A549 (cell line): Measurements from ENCODE around the gene VAV3. TPM values are rescaled to one million over a fixed set of nuclear protein-coding genes. Genes with fewer than 3 reads are reported as not detected.

Source experiments
- ATAC-seq, 2 experiments: fragments of 200-7000 bp in 1 of 2; fragments of >200 bp in 1 of 2; cut with Nextera tagmentation in 1 of 2; cut with Tn5 transposase in 1 of 2; 3 replicates each; pipeline versions ENCODE4 v1.8.0 to v1.9.1; 2018 to 2020; ENCODE audit warnings: mild to moderate bottlenecking in 1 of 2, moderate library complexity in 1 of 2
- CTCF ChIA-PET: fragments of 300-600 bp; sonication (Branson Sonifier 250); formaldehyde crosslinking; extraction: SDS; loops from one replicate; lab custom pipeline; 2021; ENCODE audit warnings: antibody characterized with exemption, inconsistent platforms; lab: Yijun Ruan, JAX
- POLR2A ChIA-PET: fragments of 350-600 bp; formaldehyde crosslinking; extraction: SDS; loops from one replicate; lab custom pipeline; 2021; ENCODE audit warnings: antibody characterized with exemption, inconsistent platforms; lab: Yijun Ruan, JAX
- DNase-seq, 2 experiments: peaks; one replicate each; pipeline versions ENCODE4 v3.0.0 to v3.0.0-alpha.2; 2011 to 2016; ENCODE audit warnings: low read depth in 1 of 2, low spot score in 1 of 2
- FAIRE-seq: peaks from 2 replicates; lab custom pipeline; 2011; peaks lifted over from hg19 to GRCh38; lab: Jason Lieb, UNC
- H3K27ac ChIP-seq, 2 experiments: fragments of >200 bp; sonication (Bioruptor Twin); formaldehyde crosslinking; 3 replicates each; pipeline ENCODE4 v1.5.1; 2016 to 2017
- H3K4me1 ChIP-seq: fragments of >200 bp; sonication (Bioruptor Twin); formaldehyde crosslinking; 3 replicates; pipeline ENCODE4 v1.6.1; 2016
- H3K4me2 ChIP-seq: fragments of >200 bp; sonication (Bioruptor Twin); formaldehyde crosslinking; 3 replicates; pipeline ENCODE4 v1.6.1; 2016
- H3K4me3 ChIP-seq: fragments of >200 bp; sonication (Bioruptor Twin); formaldehyde crosslinking; 3 replicates; pipeline ENCODE4 v1.5.1; 2016
- H3K9me3 ChIP-seq: fragments of >200 bp; sonication (Bioruptor Twin); formaldehyde crosslinking; 3 replicates; pipeline ENCODE4 v1.6.1; 2016
- BHLHE40 ChIP-seq: IDR thresholded peaks from 2 replicates; pipeline ENCODE4 v1.6.1; 2012; ENCODE audit warnings: low read depth, low read length, inconsistent platforms
- CBX8 ChIP-seq: fragments of 200-600 bp; sonication (generic); IDR thresholded peaks from 2 replicates; pipeline ENCODE4 v1.6.1; 2016
- CHD2 ChIP-seq: fragments of 150-350 bp; IDR thresholded peaks from 2 replicates; pipeline ENCODE4 v1.6.1; 2014; ENCODE audit warnings: low read length; ENCODE audit not compliant: partially characterized antibody
- CTCF ChIP-seq: fragments of >200 bp; sonication (Bioruptor Twin); formaldehyde crosslinking; IDR thresholded peaks from 3 replicates; pipeline ENCODE4 v1.5.1; 2016
- EHMT2 ChIP-seq: fragments of 200-600 bp; sonication (generic); IDR thresholded peaks from 2 replicates; pipeline ENCODE4 v1.6.1; 2016; ENCODE audit warnings: antibody characterized with exemption, low read depth, mild to moderate bottlenecking, moderate library complexity
- ESRRA ChIP-seq: fragments of 150-350 bp; IDR thresholded peaks from 2 replicates; pipeline ENCODE4 v1.6.1; 2014; ENCODE audit warnings: mild to moderate bottlenecking, low read length, borderline replicate concordance
- GATA3 ChIP-seq: IDR thresholded peaks from 2 replicates; pipeline ENCODE4 v1.6.1; 2012; ENCODE audit warnings: borderline replicate concordance
- HES2 ChIP-seq: fragments of >200 bp; sonication (Bioruptor Twin); formaldehyde crosslinking; IDR thresholded peaks from 2 replicates; pipeline ENCODE4 v1.6.1; 2016
- HEYL ChIP-seq: fragments of 250-450 bp; sonication (Bioruptor Pico); IDR thresholded peaks from 2 replicates; pipeline ENCODE4 v1.8.0; 2021; ENCODE audit warnings: mild to moderate bottlenecking, moderate library complexity
- HOXA7 ChIP-seq: fragments of 250-450 bp; sonication (Bioruptor Pico); IDR thresholded peaks from 2 replicates; pipeline ENCODE4 v1.5.0; 2020; ENCODE audit warnings: mild to moderate bottlenecking, moderate library complexity
- JUNB ChIP-seq: fragments of >200 bp; sonication (Bioruptor Twin); formaldehyde crosslinking; IDR thresholded peaks from 2 replicates; pipeline ENCODE4 v1.6.1; 2016
- KDM1A ChIP-seq: fragments of 200-600 bp; sonication (generic); IDR thresholded peaks from 2 replicates; pipeline ENCODE4 v1.6.1; 2016; ENCODE audit warnings: low read depth, mild to moderate bottlenecking
- KDM5A ChIP-seq: fragments of 200-600 bp; sonication (generic); IDR thresholded peaks from 2 replicates; pipeline ENCODE4 v1.6.1; 2016; ENCODE audit warnings: antibody characterized with exemption, mild to moderate bottlenecking
- NR3C1 ChIP-seq: fragments of >200 bp; sonication (Bioruptor Twin); formaldehyde crosslinking; IDR thresholded peaks from 3 replicates; pipeline ENCODE4 v1.6.1; 2017
- RAD21 ChIP-seq, 2 experiments: fragments of >200 bp in 1 of 2; sonication (Bioruptor Twin) in 1 of 2; formaldehyde crosslinking in 1 of 2; IDR thresholded peaks in 1 of 2; conservative IDR thresholded peaks in 1 of 2; 2 replicates in 1 of 2; 3 replicates in 1 of 2; pipeline ENCODE4 v1.6.1; 2012 to 2018; ENCODE audit warnings: inconsistent platforms in 1 of 2
- RFX5 ChIP-seq: fragments of 450-650 bp; IDR thresholded peaks from 2 replicates; pipeline ENCODE4 v1.7.1; 2014; ENCODE audit warnings: antibody characterized with exemption, mild to moderate bottlenecking, moderate library complexity
- SMC3 ChIP-seq: fragments of >200 bp; sonication (Bioruptor Twin); formaldehyde crosslinking; IDR thresholded peaks from 3 replicates; pipeline ENCODE4 v1.6.1; 2018; ENCODE audit warnings: inconsistent platforms
- SREBF2 ChIP-seq: fragments of 450-650 bp; IDR thresholded peaks from 2 replicates; pipeline ENCODE4 v1.6.1; 2014; ENCODE audit warnings: mild to moderate bottlenecking, moderate library complexity
- ZSCAN20 ChIP-seq: fragments of 250-450 bp; sonication (Bioruptor Pico); IDR thresholded peaks from 2 replicates; pipeline ENCODE4 v1.8.0; 2022; ENCODE audit warnings: mild to moderate bottlenecking, moderate library complexity
- WGBS: methylation state at CpG from one replicate; pipeline ENCODE4 v1.1.6; 2017; ENCODE audit errors: missing lambda C conversion rate; 5-methylcytosine and 5-hydroxymethylcytosine counted together
- polyA plus RNA-seq, 4 experiments: library from polyadenylated mRNA; depleted of rRNA in 3 of 4; stranded (reverse); fragments of >200 nt; fragmentation: RNase III in 1 of 4; extraction: RNeasy Plus Mini Kit Qiagen cat#74134 plus additional on column Dnase treatment in 1 of 4; gene quantifications; 2 replicates in 3 of 4; 3 replicates in 1 of 4; pipeline ENCODE4 v1.2.3, GENCODE V29; 2011 to 2017
- TF ChIP-seq, protein P1 (sequence below): fragments of 150-350 bp; IDR thresholded peaks from 2 replicates; pipeline ENCODE4 v1.6.1; 2014; ENCODE audit warnings: low read depth, mild to moderate bottlenecking, low read length
- TF ChIP-seq, protein P2 (sequence below): IDR thresholded peaks from 2 replicates; pipeline ENCODE4 v1.6.1; 2012

Gene VAV3
- polyA plus RNA-seq, 2 of the 4 experiments (the other 2 are of a cell fraction): 12.8 to 22.7 TPM

DNA sequence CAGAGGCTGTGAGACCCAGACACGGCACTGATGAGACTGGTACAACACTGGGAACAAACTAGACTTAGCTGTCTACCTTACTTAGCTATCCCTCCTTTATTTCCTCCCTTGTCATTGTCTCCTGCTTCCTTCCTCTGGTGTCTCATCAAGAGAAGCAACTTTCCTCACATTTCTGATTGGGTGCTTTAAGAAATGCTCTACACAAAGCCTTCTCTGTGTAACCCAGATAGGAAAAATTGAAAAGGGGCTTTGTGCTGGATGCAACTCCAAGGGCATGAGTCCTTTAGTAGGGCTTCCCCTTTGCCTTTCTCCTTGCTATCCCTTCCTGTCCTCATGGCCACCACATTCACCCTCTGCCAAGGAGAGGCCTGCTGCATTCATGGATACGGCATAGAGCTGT, 274.5 kb downstream of the VAV3 start:
- no peak overlapping the region for H3K4me3 ChIP-seq
- DNase-seq (no peak), ATAC-seq (no peak), FAIRE-seq (no peak)
- H3K4me1 ChIP-seq: peaks cover 54% of the 10 kb centered on the region
- TF ChIP-seq HEYL (CRISPR knock-in tag): no peak
- TF ChIP-seq, protein P1, sequence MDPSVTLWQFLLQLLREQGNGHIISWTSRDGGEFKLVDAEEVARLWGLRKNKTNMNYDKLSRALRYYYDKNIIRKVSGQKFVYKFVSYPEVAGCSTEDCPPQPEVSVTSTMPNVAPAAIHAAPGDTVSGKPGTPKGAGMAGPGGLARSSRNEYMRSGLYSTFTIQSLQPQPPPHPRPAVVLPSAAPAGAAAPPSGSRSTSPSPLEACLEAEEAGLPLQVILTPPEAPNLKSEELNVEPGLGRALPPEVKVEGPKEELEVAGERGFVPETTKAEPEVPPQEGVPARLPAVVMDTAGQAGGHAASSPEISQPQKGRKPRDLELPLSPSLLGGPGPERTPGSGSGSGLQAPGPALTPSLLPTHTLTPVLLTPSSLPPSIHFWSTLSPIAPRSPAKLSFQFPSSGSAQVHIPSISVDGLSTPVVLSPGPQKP: no peak
- peak overlapping the region; percentile 1 to 53; a peak in 3 of 6 replicates for H3K27ac ChIP-seq
- no peaks in the 10 kb centered on the region for H3K9me3 ChIP-seq
- 93% methylated on average over 2 of the region's 2 CpGs for WGBS
- H3K4me2 ChIP-seq: no peak overlapping the region
- POLR2A ChIA-PET: no interaction called here
- CTCF ChIA-PET: no interaction called here

- Histone ChIP-seq H3K4me2 (peak overlapping the region; percentile 93), H3K9me3 (no peaks in the 10 kb centered on the region), H3K27ac (peak overlapping the region; percentile 22 to 82; a peak in 5 of 6 replicates), H3K4me1 (peaks cover 61% of the 10 kb centered on the region), H3K4me3 (no peak overlapping the region)
- WGBS: 83% methylated on average over 4 of the region's 4 CpGs
- POLR2A ChIA-PET: no interaction called here
- ATAC-seq: peak; percentile 30 to 62; a peak in 3 of 6 replicates
- TF ChIP-seq KDM1A: no peak
- TF ChIP-seq CBX8: no peak
- TF ChIP-seq EHMT2: no peak
- no peak for TF ChIP-seq HOXA7 (CRISPR knock-in tag)
- TF ChIP-seq JUNB: no peak
- TF ChIP-seq KDM5A: no peak
- TF ChIP-seq RFX5: no peak
- no peak for TF ChIP-seq SMC3
- no peak for TF ChIP-seq ZSCAN20 (CRISPR knock-in tag)
- TF ChIP-seq, protein P2, sequence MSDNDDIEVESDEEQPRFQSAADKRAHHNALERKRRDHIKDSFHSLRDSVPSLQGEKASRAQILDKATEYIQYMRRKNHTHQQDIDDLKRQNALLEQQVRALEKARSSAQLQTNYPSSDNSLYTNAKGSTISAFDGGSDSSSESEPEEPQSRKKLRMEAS: no peak
- TF ChIP-seq CHD2: no peak
- no peak for TF ChIP-seq HES2
- no peak for TF ChIP-seq RAD21 (conservative IDR thresholded peaks at IDR 0.05 in 1 of 2, IDR thresholded peaks at IDR 0.05 in 1 of 2)
- no peak for DNase-seq
- CTCF ChIA-PET: interaction anchor here (0.7 kb wide), 1 partner anchor 10 kb away, joined by 3 read pairs; no protein-coding TSS in a partner anchor
- no peak for FAIRE-seq
These were observed 275.2 kb downstream of the VAV3 start for GRCh38 chr1:107689733-107690132.

GRCh38 chr1:107689159-107689558, 275.8 kb downstream of the VAV3 start:
- peak in 1 of 2 experiments; percentile 35 for DNase-seq
- CTCF ChIA-PET: no interaction called here
- TF ChIP-seq BHLHE40 (no peak), JUNB (no peak), CTCF (no peak), ESRRA (no peak), SREBF2 (no peak), GATA3 (no peak), RFX5 (no peak), EHMT2 (no peak), NR3C1 (no peak)
- peaks cover 67% of the 10 kb centered on the region for H3K4me1 ChIP-seq
- H3K4me3 ChIP-seq: no peak overlapping the region
- H3K27ac ChIP-seq: peak overlapping the region; percentile 82 to 87; a peak in 5 of 6 replicates
- no peak for FAIRE-seq
- peak; percentile 58 to 63; a peak in 4 of 6 replicates for ATAC-seq
- peak overlapping the region; percentile 93 for H3K4me2 ChIP-seq
- WGBS: 8% methylated on average over 1 of the region's 1 CpG
- POLR2A ChIA-PET: no interaction called here
- no peaks in the 10 kb centered on the region for H3K9me3 ChIP-seq
